ENCODE data around the gene LMO2.
"Not testable (repeated sequence)": the region's sequence is repeated elsewhere in the genome, so short reads cannot be mapped to it uniquely, and the experiment has no call there.

LMO2 gene

DNA sequence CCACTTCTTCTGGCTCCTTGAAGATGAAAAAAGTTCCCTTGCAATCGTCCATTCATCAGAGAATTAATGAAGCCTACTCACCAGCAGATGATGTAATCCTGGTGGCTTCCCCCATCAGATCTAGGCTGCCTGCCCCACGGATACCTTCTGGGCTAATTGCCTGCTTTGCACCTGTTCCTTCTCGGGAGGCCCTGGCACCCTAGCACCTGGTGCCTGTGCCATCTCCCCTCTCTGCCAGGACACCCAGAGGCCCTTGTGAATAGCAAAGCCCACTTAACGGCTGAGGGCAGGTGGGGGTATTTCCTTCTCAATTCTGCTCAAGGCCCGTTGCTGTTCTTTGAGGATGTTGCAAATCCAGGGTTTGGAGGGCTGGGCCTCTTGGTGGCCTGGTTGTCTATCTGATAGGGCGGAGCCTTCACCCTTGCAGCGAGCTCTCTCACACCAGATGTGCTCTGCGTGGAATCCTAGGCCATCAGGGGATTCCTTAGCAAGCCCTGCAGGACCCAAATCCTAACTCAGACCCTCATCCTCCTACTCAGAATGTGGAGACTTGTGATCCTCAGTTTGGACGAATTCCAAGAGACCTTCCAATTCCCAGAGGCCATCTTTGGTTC is at the start of gene LMO2:
LMO2 (minus strand) TSS at position 363 of the 614 bp plus-strand sequence. CDS start 22,360 bp downstream, outside the sequence.
- DNase-seq (ENCODE audit: low spot score), result no peak

DNA sequence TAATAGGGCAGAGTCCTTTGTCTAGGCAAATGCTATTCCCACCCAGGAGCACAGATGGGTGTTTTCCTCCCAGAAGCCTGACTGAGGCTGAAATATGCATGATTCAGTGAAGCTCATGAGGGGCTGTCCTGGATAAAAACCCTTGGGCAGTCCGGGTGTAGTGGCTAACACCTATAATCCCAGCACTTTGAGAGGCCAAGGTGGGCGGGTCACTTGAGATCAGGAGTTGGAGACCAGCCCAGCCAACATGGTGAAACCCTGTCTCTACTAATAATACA is 48.6 kb upstream of the LMO2 start:
- DNase-seq (ENCODE audit: low spot score), result no peak

DNA sequence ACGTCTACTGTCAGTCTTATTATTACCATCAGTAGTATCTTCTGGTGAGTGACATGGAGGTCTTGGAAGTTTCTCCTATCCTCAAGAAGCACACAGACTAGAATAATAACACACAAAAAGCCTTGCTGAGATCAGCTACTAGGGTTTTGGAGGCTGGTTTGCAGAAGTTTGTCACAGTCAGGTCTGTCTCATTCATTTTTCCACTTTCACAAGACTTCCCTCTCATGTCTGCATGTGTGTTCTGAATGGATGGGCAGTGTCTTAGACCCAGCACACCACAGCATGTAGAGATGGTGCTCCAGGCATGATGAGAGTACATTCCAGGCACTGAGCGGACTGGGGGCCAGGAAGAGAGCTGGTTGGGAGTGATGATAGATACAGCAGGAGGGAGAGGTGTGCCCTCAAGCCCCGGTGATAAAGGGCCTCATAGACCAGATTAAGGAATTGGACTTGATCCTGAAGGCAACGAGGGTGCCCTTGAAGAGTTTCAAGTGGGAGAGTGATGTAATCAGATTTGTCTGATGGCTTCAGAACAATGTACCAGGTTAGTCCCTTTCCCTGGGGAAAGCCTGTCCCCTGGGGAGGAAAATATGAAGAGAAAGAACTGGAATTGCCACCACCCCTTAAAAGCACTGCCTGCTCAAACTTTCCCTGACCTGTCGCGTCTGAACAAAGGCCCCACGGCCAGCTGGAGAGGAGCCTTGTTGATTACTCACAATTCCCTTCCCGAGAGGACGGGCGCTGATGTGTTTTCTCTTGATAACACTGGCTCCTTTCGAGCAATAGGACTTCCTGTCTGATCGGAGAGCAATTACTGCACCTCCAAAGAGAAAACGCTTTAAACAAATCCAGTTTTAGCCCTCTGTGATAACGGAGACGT is 45.1 kb upstream of the LMO2 start:
- no peak for DNase-seq (ENCODE audit: low spot score)

DNA sequence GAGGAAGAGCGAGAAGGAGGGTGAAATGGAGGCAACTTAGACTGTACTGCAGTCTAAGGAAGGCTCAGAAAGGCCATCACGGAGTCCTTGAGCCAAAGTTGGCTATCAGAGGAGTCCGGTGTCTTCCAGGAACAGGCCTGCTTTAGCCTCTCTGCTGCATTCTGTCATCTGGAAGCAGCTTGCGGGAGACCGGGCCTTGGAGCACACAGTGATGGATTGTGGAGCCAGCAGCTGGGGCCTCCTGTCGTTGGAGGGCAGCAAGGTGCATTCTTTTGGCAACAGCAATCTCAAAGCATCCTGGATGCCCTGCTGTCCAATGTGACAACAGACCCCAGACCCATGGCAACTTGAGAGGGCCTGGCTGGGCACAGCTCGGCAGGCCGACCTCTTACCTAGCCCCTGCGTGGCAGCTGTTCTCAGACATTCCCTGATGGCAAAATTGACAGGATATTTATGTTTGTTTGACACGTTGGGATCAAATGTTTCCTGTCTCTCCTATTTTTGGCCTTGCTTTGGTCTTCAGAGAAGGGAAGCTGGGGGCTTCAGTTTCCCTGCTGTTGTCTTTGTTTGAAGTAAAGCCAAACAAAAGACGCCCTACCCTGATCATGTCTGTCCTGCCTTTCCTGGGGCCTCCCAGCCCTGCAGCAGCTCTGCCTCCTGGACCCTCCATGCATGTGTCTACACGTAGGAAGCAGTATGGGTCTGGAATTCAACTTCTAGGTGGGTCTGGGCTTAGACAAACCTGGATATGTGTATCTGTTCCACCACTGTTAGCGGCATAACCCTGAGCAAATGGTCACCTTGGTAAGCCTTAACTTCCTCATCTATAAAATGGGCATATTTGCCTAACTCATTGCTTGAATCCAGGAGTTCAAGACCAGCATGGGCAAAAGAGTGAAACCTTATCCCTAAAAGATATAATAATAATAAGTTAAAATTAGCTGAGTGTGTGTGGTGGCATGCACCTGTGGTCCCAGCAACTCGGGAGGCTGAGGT is 43.9 kb upstream of the LMO2 start:
- DNase-seq (ENCODE audit: low spot score), result no peak

DNA sequence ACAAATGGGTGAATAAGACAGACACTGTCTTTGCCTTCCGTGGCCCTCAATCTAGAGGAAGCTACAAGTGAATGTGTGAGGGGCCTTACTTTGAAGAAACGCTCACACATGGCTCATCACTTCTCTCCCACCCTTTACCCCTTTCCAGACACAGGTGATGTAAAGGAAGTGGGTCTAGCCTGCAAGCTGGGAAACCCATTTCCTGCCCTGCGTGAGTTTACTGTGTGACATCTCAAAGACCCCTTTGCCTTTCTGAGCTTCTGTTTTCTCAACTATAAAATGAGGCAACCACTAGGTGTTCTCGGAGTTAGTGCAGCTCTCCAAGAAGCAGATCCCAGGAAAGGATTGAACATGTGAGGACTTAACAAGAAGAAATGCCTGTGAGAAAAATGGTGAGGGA is 43.1 kb upstream of the LMO2 start:
- DNase-seq (ENCODE audit: low spot score), result no peak

DNA sequence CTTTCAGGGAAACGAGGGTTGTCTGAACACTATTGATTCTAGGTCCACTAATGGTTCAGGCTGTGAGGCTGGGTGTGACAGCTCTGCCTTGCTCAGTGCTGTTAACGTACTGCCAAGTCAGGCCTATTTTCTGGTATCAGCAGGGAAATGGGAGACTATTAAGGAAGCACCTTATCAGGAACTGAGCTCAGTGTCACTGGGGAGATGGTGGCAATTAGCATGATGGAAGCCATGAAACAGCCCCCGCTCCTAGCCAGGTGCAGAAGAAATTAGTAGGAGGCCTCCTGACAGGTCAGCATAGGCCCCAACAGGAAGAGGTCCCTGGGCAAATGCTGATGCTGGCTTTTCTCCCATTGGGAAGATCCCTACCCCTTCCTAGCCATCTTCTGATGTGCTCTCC is 42.6 kb upstream of the LMO2 start:
- no peak for DNase-seq (ENCODE audit: low spot score)

DNA sequence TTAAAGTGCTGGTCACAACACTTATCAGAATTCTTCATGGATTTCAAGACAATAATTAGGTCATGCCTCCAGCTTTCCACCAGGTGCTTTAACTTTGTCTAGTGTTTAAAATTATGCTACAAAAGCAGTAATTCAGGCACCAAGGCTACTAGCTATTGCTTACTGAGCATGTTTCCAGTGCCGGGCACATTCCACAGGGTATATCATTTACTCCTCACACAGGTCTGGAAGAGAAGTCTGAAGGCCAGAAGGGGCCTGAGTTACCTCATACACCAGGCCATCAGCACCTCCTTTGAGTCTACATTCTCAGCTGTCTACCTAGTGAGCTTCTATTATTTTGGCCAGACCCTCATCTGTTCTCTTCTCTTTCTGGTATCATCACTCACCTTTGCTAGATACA is 41.7 kb upstream of the LMO2 start:
- DNase-seq (ENCODE audit: low spot score), result no peak

DNA sequence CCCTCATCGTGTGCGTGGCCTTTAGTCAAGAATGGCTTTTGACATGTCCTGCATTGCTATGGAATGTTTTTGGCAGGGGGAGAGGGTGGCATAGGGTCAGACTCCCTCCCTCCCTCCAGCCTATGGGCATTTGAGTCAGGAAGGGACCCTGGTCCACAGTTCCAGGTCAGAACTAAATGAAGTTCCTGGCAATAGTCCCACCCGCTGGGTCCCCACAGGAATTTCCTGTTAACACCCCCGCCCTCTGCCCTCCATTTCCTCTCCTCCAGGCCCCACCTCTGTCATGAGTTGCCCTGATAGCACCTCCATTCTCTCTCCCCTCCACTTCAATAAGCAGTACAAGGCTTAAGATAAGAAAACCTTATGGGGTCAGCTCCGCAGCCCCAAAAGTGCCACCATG is 40.8 kb upstream of the LMO2 start:
- no peak for DNase-seq (ENCODE audit: low spot score)

DNA sequence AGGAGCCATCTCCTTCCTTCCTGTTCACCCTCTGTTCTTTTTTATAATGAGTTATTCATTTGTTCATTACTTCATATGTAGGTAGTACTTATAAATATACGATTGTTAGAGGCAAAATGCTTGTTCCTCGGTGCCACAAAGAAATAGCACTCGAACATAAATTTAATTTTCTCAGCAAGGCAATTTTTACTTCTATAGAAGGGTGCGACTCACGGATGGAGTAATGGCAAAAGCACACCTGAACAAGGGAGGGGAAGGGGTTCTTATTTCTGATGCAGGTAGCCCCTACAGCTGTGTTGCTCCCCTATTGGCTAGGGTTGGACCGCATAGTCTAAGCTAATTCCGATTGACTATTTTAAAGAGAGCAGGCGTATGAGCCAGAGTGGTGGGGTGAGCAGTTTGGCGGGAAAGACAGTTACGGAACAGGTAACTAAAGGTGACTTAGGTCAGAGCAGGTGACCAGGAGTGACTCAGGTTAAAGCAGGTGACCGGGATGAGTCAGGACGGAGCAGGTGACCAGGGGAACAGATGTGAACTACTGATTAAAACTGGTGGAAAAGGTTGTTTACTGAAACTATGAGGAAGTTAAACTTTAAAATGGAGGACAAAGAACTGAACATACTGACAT is 40.0 kb upstream of the LMO2 start:
- not testable (repeated sequence) for DNase-seq (ENCODE audit: low spot score)

DNA sequence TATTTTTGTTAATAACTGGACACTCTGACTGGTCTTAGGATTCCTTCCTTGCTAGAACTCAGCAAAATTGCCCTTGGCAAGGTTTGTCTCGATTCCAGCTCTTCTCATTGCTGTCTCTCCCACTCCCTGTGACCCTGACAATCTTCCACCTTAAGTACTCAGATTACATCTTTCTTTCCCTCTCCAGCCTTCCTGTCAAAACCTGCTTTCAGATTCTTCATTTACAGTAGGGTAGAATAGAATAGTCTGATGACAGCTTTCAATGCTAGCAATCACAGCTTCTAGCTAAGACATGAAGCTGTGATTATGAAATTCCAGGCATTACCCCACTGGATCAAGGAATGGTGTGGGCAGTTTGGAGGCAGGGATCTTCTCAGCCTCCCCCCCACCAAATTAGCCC is 39.2 kb upstream of the LMO2 start:
- no peak for DNase-seq (ENCODE audit: low spot score)

DNA sequence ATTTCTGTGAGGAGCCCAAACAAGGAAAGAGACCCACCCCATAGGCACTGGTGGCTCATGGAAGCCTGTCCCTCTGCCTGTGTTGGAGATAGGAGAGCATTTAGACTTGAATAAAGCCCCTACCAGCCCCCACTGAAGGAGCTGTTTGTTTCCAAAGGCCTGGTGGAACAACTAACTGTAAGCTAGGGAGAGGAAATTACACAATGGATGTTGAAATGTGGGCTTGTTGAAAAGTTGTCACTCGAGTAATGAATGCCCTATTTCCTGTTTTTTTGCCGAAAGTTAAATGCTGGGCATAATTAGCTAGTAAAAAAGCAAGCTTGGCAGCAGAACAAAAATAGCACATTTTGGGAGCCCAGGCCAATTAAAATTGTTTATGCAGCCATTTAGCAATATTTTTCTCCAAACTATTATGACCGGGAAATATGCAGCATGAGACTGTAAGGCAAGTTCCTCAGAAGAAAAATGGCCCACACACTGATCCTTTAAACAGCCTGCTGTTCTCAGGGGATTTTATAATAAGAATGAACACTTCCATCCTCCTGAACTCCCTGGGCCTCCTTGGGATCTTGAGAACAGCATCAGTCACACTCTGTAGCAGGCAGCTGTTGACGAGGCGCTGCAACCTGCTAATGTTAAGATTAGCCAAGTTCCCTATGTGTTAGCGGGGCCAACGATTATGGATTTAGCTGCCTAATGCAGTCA is 38.6 kb upstream of the LMO2 start:
- no peak for DNase-seq (ENCODE audit: low spot score)

DNA sequence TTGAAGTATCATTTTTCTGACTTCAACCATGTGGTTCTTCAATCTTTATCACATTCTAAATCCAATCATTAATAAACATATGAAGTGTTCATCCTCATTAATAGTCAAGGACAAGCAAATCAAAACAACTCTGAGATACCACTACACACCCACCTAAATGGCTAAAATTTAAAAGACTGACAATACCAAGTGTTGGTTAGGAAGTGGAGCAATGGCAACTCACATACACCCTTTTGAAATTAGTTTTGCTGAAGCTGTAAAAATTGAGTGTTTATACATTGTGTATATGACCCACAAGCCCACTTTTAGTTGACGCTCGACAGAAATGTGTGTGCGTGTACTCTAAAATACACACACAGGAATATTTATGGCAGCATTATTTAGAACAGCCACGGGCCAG is 36.7 kb upstream of the LMO2 start:
- DNase-seq (ENCODE audit: low spot score), result no peak

DNA sequence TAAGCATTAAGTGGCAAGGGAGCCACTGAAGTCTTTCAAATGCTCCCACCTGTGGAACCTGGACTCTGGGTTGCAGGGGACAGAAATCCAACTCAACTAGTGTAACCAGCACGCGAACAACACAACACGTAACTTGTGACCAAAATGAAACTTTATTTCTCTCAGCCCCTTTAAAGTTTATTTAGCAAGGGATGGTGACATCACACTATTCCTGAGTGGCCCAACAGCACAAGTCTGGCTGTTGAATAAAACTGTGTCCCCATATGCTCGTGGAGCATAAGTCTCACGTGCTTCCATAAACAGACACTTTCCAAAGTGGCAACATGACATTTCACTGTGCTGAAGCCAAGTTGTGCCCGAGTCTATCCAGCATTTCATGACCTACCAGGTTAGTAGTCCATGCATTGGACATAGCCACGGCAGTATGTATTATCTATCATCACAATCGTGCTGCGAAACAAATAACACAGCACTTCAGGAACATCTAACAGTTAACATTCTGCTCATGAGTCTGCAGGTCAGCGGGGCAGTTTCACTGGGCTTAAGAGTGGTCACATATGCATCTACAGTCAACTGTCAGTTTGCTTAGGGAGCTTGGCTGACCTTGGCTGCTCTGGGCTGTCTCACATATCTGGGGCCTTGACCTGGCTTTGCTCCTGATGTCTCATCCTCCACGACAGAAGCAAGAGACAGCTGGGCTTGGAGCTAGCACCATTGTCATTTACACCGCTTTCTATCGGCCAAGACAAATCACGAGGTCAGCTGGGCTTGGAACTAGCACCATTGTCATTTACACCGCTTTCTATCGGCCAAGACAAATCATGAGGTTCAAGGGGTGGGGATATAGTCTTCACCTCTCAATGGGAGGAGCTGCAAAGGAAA is 35.0 kb upstream of the LMO2 start:
- no peak for DNase-seq (ENCODE audit: low spot score)

DNA sequence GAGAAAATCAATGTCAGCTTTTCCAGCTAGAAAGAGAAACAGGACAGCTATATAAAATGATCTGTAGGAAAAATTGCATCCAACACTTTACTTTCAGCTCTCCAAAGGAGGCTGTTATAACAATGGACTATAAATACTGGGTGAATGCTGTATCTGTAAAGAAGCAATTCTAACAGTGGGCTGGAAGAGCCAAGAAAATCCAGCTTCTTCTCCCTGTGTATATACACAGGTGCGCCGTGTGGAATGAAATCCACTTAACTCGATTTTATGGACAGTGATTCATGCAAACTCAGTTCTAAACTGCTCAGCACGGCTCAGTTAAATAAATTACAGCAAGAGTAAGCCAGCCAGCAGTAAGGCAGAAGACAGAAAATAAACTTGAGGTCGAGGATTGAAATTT is 32.5 kb upstream of the LMO2 start:
- no peak for DNase-seq (ENCODE audit: low spot score)

DNA sequence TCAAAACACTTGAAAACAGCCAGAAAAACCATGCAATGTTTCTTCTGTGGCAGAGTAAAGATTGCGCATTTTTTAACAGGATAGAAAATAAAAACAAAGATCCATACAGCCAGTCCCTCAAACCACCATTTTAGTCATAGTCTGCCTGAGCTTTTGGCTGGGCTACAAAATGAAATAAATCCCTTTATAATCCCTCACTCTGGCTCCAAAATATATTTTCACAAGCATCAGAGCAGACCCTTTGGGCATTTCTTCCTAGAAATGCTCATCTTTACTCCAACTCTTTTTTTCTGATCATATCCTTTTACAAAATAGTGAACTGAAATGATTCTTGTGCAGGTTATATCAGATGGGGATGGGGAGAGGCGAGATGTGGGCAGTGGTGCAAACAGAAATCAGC is 31.8 kb upstream of the LMO2 start:
- no peak for DNase-seq (ENCODE audit: low spot score)

DNA sequence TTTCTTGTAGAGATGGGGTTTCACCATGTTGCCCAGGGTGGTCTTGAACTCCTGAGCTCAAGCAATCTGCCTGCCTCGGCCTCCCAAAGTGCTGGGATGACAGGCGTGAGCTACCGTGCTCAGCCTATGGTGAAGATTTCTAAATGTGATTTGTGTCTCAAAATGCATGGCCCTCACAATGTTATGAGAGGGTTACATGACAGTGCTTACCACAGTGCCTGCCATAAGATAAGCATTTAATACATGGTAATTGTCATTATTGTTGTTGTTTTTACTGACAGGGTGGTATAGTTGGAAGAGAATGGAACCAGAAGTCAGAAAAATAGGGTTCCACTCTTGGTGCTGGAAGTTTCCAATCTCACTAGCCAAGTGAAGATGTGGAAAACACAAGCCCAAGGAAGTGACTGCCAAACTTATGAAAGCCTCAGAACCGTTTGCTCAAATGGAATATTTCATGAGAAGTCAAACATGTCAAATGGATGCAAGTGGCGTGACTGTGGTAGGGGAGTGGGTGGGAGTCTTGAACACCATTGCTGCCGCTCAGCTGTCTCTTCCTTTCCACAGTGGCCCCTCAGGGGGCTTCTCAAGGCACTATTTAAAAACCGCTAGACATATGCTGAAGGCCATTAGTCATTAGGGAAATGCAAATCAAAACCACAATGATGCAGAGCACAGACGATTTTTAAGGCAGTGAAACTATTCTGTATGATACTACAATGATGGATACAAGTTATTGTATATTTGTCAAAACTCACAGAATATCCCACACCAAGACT is 29.1 kb upstream of the LMO2 start:
- DNase-seq (ENCODE audit: low spot score), result no peak

DNA sequence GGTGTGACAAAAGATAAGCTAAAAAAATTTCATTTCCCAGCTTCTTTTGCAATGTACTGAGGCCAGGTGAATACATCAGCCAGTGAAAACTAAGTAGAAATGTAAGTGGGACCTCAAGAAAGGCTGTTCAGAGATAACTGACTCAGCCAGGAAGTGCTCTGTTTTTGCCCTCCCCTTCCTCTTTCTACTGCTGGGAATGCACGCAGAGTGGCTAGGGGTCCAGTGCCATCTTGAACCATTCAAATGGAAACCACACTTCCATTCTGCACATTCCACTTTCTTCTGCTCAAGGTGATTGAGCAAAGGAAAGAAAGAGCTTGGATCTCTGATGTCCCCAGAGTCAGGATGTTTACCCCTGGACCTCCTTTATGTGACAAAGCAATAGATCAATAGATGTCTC is 27.8 kb upstream of the LMO2 start:
- DNase-seq (ENCODE audit: low spot score), result no peak

DNA sequence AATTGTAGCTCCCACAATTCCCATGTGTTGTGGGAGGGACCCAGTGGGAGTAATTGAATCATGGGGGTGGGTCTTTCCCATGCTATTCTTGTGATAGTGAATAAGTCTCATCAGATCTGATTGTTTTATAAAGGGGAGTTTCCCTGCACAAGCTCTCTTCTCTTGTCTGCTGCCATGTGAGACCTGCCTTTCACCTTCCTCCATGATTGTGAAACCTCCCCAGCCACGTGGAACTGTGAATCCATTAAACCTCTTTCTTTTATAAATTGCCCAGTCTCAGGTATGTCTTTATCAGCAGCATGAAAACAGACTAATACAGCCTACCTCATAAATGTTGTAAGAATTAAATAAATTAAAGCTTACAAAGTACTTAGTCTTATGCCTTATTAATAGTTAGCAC is 25.5 kb upstream of the LMO2 start:
- not testable (repeated sequence) for DNase-seq (ENCODE audit: low spot score)

DNA sequence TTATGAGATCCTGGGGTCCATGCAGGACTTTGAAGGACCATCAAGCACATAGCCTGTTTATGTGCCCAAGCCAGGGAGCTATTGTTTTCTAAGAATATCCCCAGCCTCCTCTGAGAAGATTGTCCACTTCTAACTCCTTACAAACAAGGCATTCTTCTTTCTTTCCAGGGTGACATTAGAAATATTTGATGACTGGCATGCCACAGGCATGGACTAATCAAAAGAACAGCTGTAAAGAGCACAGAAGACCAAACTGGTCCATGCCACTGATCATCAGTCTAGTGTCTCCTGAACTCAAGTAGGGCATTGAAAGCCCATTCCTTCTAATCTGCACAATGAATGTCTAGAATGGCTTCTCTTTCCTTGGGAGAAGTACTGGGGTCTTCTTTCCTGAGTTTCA is 24.9 kb upstream of the LMO2 start:
- peak; percentile 17 for DNase-seq (ENCODE audit: low spot score)

DNA sequence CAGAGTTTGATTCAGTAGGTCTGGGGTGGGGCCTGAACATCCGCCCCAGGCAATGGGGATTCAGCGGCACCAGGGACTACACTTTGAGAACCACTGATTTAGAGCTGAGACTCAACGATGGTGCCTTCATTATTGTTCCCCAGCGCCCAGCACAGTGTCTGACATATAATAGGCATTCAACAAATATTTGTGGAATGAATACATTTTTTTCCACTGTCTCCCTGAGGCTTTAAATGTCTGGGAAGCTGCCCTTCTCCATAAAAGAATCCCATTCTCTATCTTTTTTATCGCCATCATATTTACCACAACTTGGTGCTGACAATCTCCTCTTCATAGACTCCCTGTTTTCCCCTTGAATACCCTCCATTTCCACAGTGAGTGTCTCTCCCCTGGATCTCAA is 23.6 kb upstream of the LMO2 start:
- peak; percentile 38 for DNase-seq (ENCODE audit: low spot score)

All from COLO829 (cell line).